HFF-Myc (cell line): Measurements from ENCODE around the gene ADGRL1.

Experiments
- DNase-seq: peaks from one replicate; pipeline ENCODE4 v3.0.0-alpha.2; 2011; ENCODE audit warnings: low read depth; ENCODE audit errors: extremely low read depth
- H3K4me3 ChIP-seq: replicated peaks from 2 replicates; pipeline ENCODE4 v1.5.1; 2011; ENCODE audit warnings: low read depth, mild to moderate bottlenecking, control low read depth, low read length
- CTCF ChIP-seq: IDR thresholded peaks from 2 replicates; pipeline ENCODE4 v1.5.1; 2012; ENCODE audit warnings: mild to moderate bottlenecking, low read depth, low read length, control low read depth; ENCODE audit errors: missing control alignments

The ADGRL1 gene

GRCh38 chr19:14166999-14167575 is 38.9 kb downstream of the ADGRL1 start:
- TF ChIP-seq CTCF, result no peak
- no peak for DNase-seq
- H3K4me3 ChIP-seq, result no peak overlapping the region

- DNase-seq, result no peak
- no peak overlapping the region for H3K4me3 ChIP-seq
- no peak for TF ChIP-seq CTCF
These were observed 39.8 kb downstream of the ADGRL1 start for GRCh38 chr19:14165990-14166830.

- no peak for DNase-seq
- H3K4me3 ChIP-seq, result no peak overlapping the region
- TF ChIP-seq CTCF, result no peak
These were observed 41.1 kb downstream of the ADGRL1 start for GRCh38 chr19:14164724-14165493.

- DNase-seq, result no peak
- no peak overlapping the region for H3K4me3 ChIP-seq
- TF ChIP-seq CTCF, result no peak
These were observed 41.9 kb downstream of the ADGRL1 start for GRCh38 chr19:14164082-14164481.

GRCh38 chr19:14162871-14163297 is 43.1 kb downstream of the ADGRL1 start:
- no peak for TF ChIP-seq CTCF
- no peak overlapping the region for H3K4me3 ChIP-seq
- DNase-seq, result no peak

GRCh38 chr19:14161305-14161704 is 44.7 kb downstream of the ADGRL1 start:
- H3K4me3 ChIP-seq, result no peak overlapping the region
- no peak for TF ChIP-seq CTCF
- DNase-seq, result no peak
